Measurements from ENCODE around the gene KRT3. TPM values are rescaled to one million over a fixed set of nuclear protein-coding genes. Genes with fewer than 3 reads are reported as not detected.
A peak's percentile ranks its signal among the peaks of the same experiment; 100 is the strongest.

The KRT3 gene
- total and polyA plus RNA-seq, 7 experiments from 2014 or later: not detected

- Mint-ChIP-seq H3K27me3 (peaks cover 0 to 16% (median 0%) of the 10 kb centered on the region in 5 donors), H3K36me3 (no peaks in the 10 kb centered on the region), H3K9me3 (peaks cover 0 to 2% (median 0%) of the 10 kb centered on the region in 11 donors), H3K4me3 (no peak overlapping the region), H3K4me1 (peaks cover 0 to 1% (median 0%) of the 10 kb centered on the region in 7 donors), H3K27ac (peak overlapping the region in 1 of 9 donors; percentile 82)
- intact Hi-C loops (cut with micrococcal nuclease): no loop called here
- ATAC-seq: no peak
- DNase-seq: no peak
- Histone ChIP-seq H3K9me3 (ENCODE audit: control insufficient read depth in 2 of 3, low read length in 3 of 3) (no peaks in the 10 kb centered on the region), H3K4me3 (ENCODE audit: low read length) (no peak overlapping the region), H3K27ac (ENCODE audit: low read depth, low read length) (no peak overlapping the region), H3K27me3 (ENCODE audit: control insufficient read depth in 2 of 2, insufficient read depth in 2 of 2, low read length in 2 of 2) (no peaks in the 10 kb centered on the region), H3K36me3 (ENCODE audit: control insufficient read depth in 2 of 3, insufficient read depth in 3 of 3, low read length in 3 of 3) (no peaks in the 10 kb centered on the region), H3K4me1 (ENCODE audit: control insufficient read depth in 2 of 2, insufficient read depth in 2 of 2, low read length in 2 of 2) (no peaks in the 10 kb centered on the region)
- ChIA-PET POLR2A (no interaction called here), CTCF (no interaction called here)
Observed at GRCh38 chr12:52776435-52776834, 19.5 kb downstream of the KRT3 start.

GRCh38 chr12:52774629-52775250, 21.2 kb downstream of the KRT3 start:
- Mint-ChIP-seq H3K4me3 (no peak overlapping the region), H3K36me3 (no peaks in the 10 kb centered on the region), H3K27ac (no peak overlapping the region), H3K4me1 (peaks cover 0 to 1% (median 0%) of the 10 kb centered on the region in 7 donors), H3K27me3 (peaks cover 0 to 8% (median 0%) of the 10 kb centered on the region in 5 donors), H3K9me3 (peaks cover 0 to 5% (median 0%) of the 10 kb centered on the region in 11 donors)
- intact Hi-C loops (cut with micrococcal nuclease): no loop called here
- ATAC-seq (no peak), DNase-seq (no peak)
- Histone ChIP-seq H3K27me3 (ENCODE audit: control insufficient read depth in 2 of 2, insufficient read depth in 2 of 2, low read length in 2 of 2) (no peaks in the 10 kb centered on the region), H3K4me1 (ENCODE audit: control insufficient read depth in 2 of 2, insufficient read depth in 2 of 2, low read length in 2 of 2) (no peaks in the 10 kb centered on the region), H3K27ac (ENCODE audit: low read depth, low read length) (no peak overlapping the region), H3K9me3 (ENCODE audit: control insufficient read depth in 2 of 3, low read length in 3 of 3) (no peaks in the 10 kb centered on the region), H3K4me3 (ENCODE audit: low read length) (no peak overlapping the region), H3K36me3 (ENCODE audit: control insufficient read depth in 2 of 3, insufficient read depth in 3 of 3, low read length in 3 of 3) (no peaks in the 10 kb centered on the region)
- ChIA-PET POLR2A (interaction anchor here (0.6 kb wide), 1 partner anchor 129 kb away, joined by 3 read pairs; no protein-coding TSS in a partner anchor), CTCF (interaction anchor here (1.4 kb wide), 1 partner anchor 46 kb away, joined by 3 read pairs; no protein-coding TSS in a partner anchor)

GRCh38 chr12:52772772-52773171, 23.1 kb downstream of the KRT3 start:
- no peaks in the 10 kb centered on the region for H3K36me3 ChIP-seq (ENCODE audit: control insufficient read depth in 2 of 3, insufficient read depth in 3 of 3, low read length in 3 of 3)
- H3K9me3 Mint-ChIP-seq: peaks cover 0 to 5% (median 0%) of the 10 kb centered on the region in 11 donors

GRCh38 chr12:52772188-52772587, 23.7 kb downstream of the KRT3 start:
- Histone ChIP-seq H3K27me3 (ENCODE audit: control insufficient read depth in 2 of 2, insufficient read depth in 2 of 2, low read length in 2 of 2) (no peaks in the 10 kb centered on the region), H3K36me3 (ENCODE audit: control insufficient read depth in 2 of 3, insufficient read depth in 3 of 3, low read length in 3 of 3) (no peaks in the 10 kb centered on the region), H3K9me3 (ENCODE audit: control insufficient read depth in 2 of 3, low read length in 3 of 3) (no peaks in the 10 kb centered on the region), H3K4me3 (ENCODE audit: low read length) (no peak overlapping the region), H3K4me1 (ENCODE audit: control insufficient read depth in 2 of 2, insufficient read depth in 2 of 2, low read length in 2 of 2) (no peaks in the 10 kb centered on the region), H3K27ac (ENCODE audit: low read depth, low read length) (no peak overlapping the region)
- peak overlapping the region in 2 of 9 donors; percentile 17 to 25 for H3K27ac Mint-ChIP-seq
- intact Hi-C loops (cut with micrococcal nuclease): no loop called here
- POLR2A ChIA-PET: interaction anchor here (1.3 kb wide), 1 partner anchor 187 kb away, joined by 4 read pairs; no protein-coding TSS in a partner anchor
- peaks cover 0 to 9% (median 0%) of the 10 kb centered on the region in 5 donors for H3K27me3 Mint-ChIP-seq
- CTCF ChIA-PET: no interaction called here
- no peak overlapping the region for H3K4me3 Mint-ChIP-seq
- H3K36me3 Mint-ChIP-seq: no peaks in the 10 kb centered on the region
- DNase-seq (no peak), ATAC-seq (no peak)
- H3K4me1 Mint-ChIP-seq: peaks cover 0 to 1% (median 0%) of the 10 kb centered on the region in 7 donors
- peaks cover 0 to 5% (median 0%) of the 10 kb centered on the region in 11 donors for H3K9me3 Mint-ChIP-seq

More at GRCh38 chr12:52772772-52773171, 23.1 kb downstream of the KRT3 start:
- Mint-ChIP-seq H3K4me3 (no peak overlapping the region), H3K4me1 (peaks cover 0 to 1% (median 0%) of the 10 kb centered on the region in 7 donors), H3K27me3 (peaks cover 0 to 9% (median 0%) of the 10 kb centered on the region in 5 donors), H3K36me3 (no peaks in the 10 kb centered on the region), H3K27ac (peak overlapping the region in 1 of 9 donors; percentile 17)
- Histone ChIP-seq H3K4me1 (ENCODE audit: control insufficient read depth in 2 of 2, insufficient read depth in 2 of 2, low read length in 2 of 2) (no peaks in the 10 kb centered on the region), H3K4me3 (ENCODE audit: low read length) (no peak overlapping the region), H3K9me3 (ENCODE audit: control insufficient read depth in 2 of 3, low read length in 3 of 3) (no peaks in the 10 kb centered on the region), H3K27me3 (ENCODE audit: control insufficient read depth in 2 of 2, insufficient read depth in 2 of 2, low read length in 2 of 2) (no peaks in the 10 kb centered on the region), H3K27ac (ENCODE audit: low read depth, low read length) (no peak overlapping the region)
- intact Hi-C loops (cut with micrococcal nuclease): no loop called here
- DNase-seq (no peak), ATAC-seq (no peak)
- POLR2A ChIA-PET: interaction anchor here (1.3 kb wide), 1 partner anchor 187 kb away, joined by 4 read pairs; no protein-coding TSS in a partner anchor
- CTCF ChIA-PET: no interaction called here

- no peaks in the 10 kb centered on the region for H3K27me3 ChIP-seq (ENCODE audit: control insufficient read depth in 2 of 2, insufficient read depth in 2 of 2, low read length in 2 of 2)
- POLR2A ChIA-PET: interaction anchor here (1.3 kb wide), 1 partner anchor 186 kb away, joined by 4 read pairs; no protein-coding TSS in a partner anchor
- H3K9me3 ChIP-seq (ENCODE audit: control insufficient read depth in 2 of 3, low read length in 3 of 3): no peaks in the 10 kb centered on the region
- no peak overlapping the region for H3K4me3 ChIP-seq (ENCODE audit: low read length)
- Mint-ChIP-seq H3K9me3 (peaks cover 0 to 5% (median 0%) of the 10 kb centered on the region in 11 donors), H3K4me1 (peaks cover 0 to 1% (median 0%) of the 10 kb centered on the region in 7 donors), H3K27me3 (peaks cover 0 to 9% (median 0%) of the 10 kb centered on the region in 5 donors), H3K4me3 (no peak overlapping the region), H3K36me3 (no peaks in the 10 kb centered on the region), H3K27ac (no peak overlapping the region)
- no peaks in the 10 kb centered on the region for H3K36me3 ChIP-seq (ENCODE audit: control insufficient read depth in 2 of 3, insufficient read depth in 3 of 3, low read length in 3 of 3)
- intact Hi-C loops (cut with micrococcal nuclease): no loop called here
- H3K27ac ChIP-seq (ENCODE audit: low read depth, low read length): no peak overlapping the region
- H3K4me1 ChIP-seq (ENCODE audit: control insufficient read depth in 2 of 2, insufficient read depth in 2 of 2, low read length in 2 of 2): no peaks in the 10 kb centered on the region
- no peak for ATAC-seq
- no peak for DNase-seq
- CTCF ChIA-PET: interaction anchor here (0.6 kb wide), 1 partner anchor 235 kb away, joined by 5 read pairs; no protein-coding TSS in a partner anchor
Observed at GRCh38 chr12:52771505-52771904, 24.4 kb downstream of the KRT3 start.

- Histone ChIP-seq H3K27me3 (ENCODE audit: control insufficient read depth in 2 of 2, insufficient read depth in 2 of 2, low read length in 2 of 2) (no peaks in the 10 kb centered on the region), H3K4me3 (ENCODE audit: low read length) (no peak overlapping the region), H3K36me3 (ENCODE audit: control insufficient read depth in 2 of 3, insufficient read depth in 3 of 3, low read length in 3 of 3) (no peaks in the 10 kb centered on the region), H3K27ac (ENCODE audit: low read depth, low read length) (no peak overlapping the region), H3K9me3 (ENCODE audit: control insufficient read depth in 2 of 3, low read length in 3 of 3) (no peaks in the 10 kb centered on the region), H3K4me1 (ENCODE audit: control insufficient read depth in 2 of 2, insufficient read depth in 2 of 2, low read length in 2 of 2) (no peaks in the 10 kb centered on the region)
- no peaks in the 10 kb centered on the region for H3K36me3 Mint-ChIP-seq
- no peak overlapping the region for H3K27ac Mint-ChIP-seq
- no peak overlapping the region for H3K4me3 Mint-ChIP-seq
- H3K9me3 Mint-ChIP-seq: peaks cover 0 to 5% (median 0%) of the 10 kb centered on the region in 11 donors
- ChIA-PET CTCF (no interaction called here), POLR2A (no interaction called here)
- H3K27me3 Mint-ChIP-seq: peaks cover 0 to 9% (median 0%) of the 10 kb centered on the region in 5 donors
- ATAC-seq (no peak), DNase-seq (no peak)
- H3K4me1 Mint-ChIP-seq: peaks cover 0 to 1% (median 0%) of the 10 kb centered on the region in 7 donors
- intact Hi-C loops (cut with micrococcal nuclease): no loop called here
Observed at GRCh38 chr12:52771088-52771487, 24.8 kb downstream of the KRT3 start.

Data from naive thymus-derived CD4-positive, alpha-beta T cell (primary cell).